Spleen (tissue), 11 donors: ENCODE results near the gene GBX1. TPM values are rescaled to one million over a fixed set of nuclear protein-coding genes. Genes with fewer than 3 reads are reported as not detected.

Experiments
- DNase-seq: peaks from one replicate; pipeline ENCODE4 v3.0.0-alpha.2; 2020
- H3K27ac ChIP-seq, 8 donors: fragments of 200-600 bp; sonication (generic) in 7 of 8; 1 replicate in 4 of 8; 2 replicates in 4 of 8; pipeline versions ENCODE4 v1.5.0 to v1.8.0; 2016 to 2021; ENCODE audit warnings: inconsistent platforms in 4 of 8, mild to moderate bottlenecking in 4 of 8, moderate library complexity in 1 of 8
- H3K27me3 ChIP-seq, 7 donors: fragments of 200-600 bp; sonication (generic) in 6 of 7; replicated peaks in 1 of 7; 1 replicate in 4 of 7; 2 replicates in 3 of 7; pipeline versions ENCODE4 v1.5.0 to v1.8.0; 2016 to 2021; ENCODE audit warnings: inconsistent platforms in 3 of 7, mild to moderate bottlenecking in 1 of 7
- H3K36me3 ChIP-seq, 6 donors: fragments of 200-600 bp; sonication (generic) in 5 of 6; 1 replicate in 4 of 6; 2 replicates in 2 of 6; pipeline versions ENCODE4 v1.5.0 to v1.8.0; 2016 to 2021; ENCODE audit warnings: inconsistent platforms in 2 of 6
- H3K4me1 ChIP-seq, 6 donors: fragments of 200-600 bp; sonication (generic) in 5 of 6; 1 replicate in 3 of 6; 2 replicates in 3 of 6; pipeline versions ENCODE4 v1.5.0 to v1.8.0; 2016 to 2021; ENCODE audit warnings: inconsistent platforms in 3 of 6
- H3K4me3 ChIP-seq, 8 donors: fragments of 200-600 bp; sonication (generic) in 7 of 8; 1 replicate in 4 of 8; 2 replicates in 4 of 8; pipeline versions ENCODE4 v1.5.0 to v1.8.0; 2016 to 2021; ENCODE audit warnings: inconsistent platforms in 4 of 8, mild to moderate bottlenecking in 4 of 8, moderate library complexity in 2 of 8
- H3K9me3 ChIP-seq, 8 donors: fragments of 200-600 bp; sonication (generic) in 7 of 8; 1 replicate in 4 of 8; 2 replicates in 4 of 8; pipeline versions ENCODE4 v1.5.0 to v1.8.0; 2016 to 2021; ENCODE audit warnings: inconsistent platforms in 4 of 8
- POLR2A ChIP-seq, 3 donors: fragments of 450-650 bp; IDR thresholded peaks; one replicate each; pipeline ENCODE4 v1.5.1; 2017; ENCODE audit warnings: antibody characterized with exemption in 3 of 3, mild to moderate bottlenecking in 1 of 3
- POLR2AphosphoS5 ChIP-seq, 3 donors: sonication (generic); formaldehyde crosslinking; IDR thresholded peaks; one replicate each; pipeline ENCODE4 v1.5.1; 2017; ENCODE audit warnings: antibody characterized with exemption in 3 of 3
- WGBS, 5 donors: extraction: QIAGEN DNeasy Blood & Tissue Kit in 3 of 5; methylation state at CpG; one replicate each; pipeline versions ENCODE4 v1.1.5 to v1.1.7; 2013 to 2018; 5-methylcytosine and 5-hydroxymethylcytosine counted together
- intact Hi-C: fragments of 100-400 bp; cut with DNase I; formaldehyde crosslinking; loops from one replicate; pipeline ENCODE4 v1.15.0; 2023; ENCODE audit warnings: low total_unique reads
- polyA plus RNA-seq, 3 donors: library from polyadenylated mRNA; stranded (reverse); fragments of 200-250 nt; gene quantifications; one replicate each; pipeline ENCODE4 v1.2.1, GENCODE V29; 2013
- total RNA-seq, 7 donors: library from RNA; depleted of rRNA in 3 of 7; stranded (reverse); fragments of >200 nt in 3 of 7; fragmentation: NEBNext Ultra II Directional in 4 of 7; extraction: Animal tissue kit (Norgen Biotek cat#: 25700) in 4 of 7; gene quantifications; one replicate each; pipeline versions ENCODE4 v1.1.0 to v1.2.1, GENCODE V29; 2016 to 2021
- TF ChIP-seq, protein P1 (sequence below), 11 experiments: fragments of 200-600 bp in 7 of 11; fragments of 450-650 bp in 4 of 11; sonication (generic) in 4 of 11; IDR thresholded peaks in 8 of 11; conservative IDR thresholded peaks in 3 of 11; 1 replicate in 7 of 11; 2 replicates in 4 of 11; pipeline versions ENCODE4 v1.4.0 to v1.8.0; 2016 to 2021; ENCODE audit warnings: antibody characterized with exemption in 11 of 11, inconsistent platforms in 4 of 11, mild to moderate bottlenecking in 1 of 11
- donor health status: healthy with polysubstance abuse.
- donor health status: DM: no; HTN: no; CAD: no; lungs with moderate emphysema.
- donor health status: DM: no; HTN: no; CAD: no.
- donor health status: Bipolar disorder and iron deficiency.
- donor health status: healthy.
- donor health status: DM: no; HTN: no; CAD: no.
- donor health status: DM: yes; HTN: yes; CAD: no.

GBX1 gene
- total and polyA plus RNA-seq, 10 donors: not detected

DNA sequence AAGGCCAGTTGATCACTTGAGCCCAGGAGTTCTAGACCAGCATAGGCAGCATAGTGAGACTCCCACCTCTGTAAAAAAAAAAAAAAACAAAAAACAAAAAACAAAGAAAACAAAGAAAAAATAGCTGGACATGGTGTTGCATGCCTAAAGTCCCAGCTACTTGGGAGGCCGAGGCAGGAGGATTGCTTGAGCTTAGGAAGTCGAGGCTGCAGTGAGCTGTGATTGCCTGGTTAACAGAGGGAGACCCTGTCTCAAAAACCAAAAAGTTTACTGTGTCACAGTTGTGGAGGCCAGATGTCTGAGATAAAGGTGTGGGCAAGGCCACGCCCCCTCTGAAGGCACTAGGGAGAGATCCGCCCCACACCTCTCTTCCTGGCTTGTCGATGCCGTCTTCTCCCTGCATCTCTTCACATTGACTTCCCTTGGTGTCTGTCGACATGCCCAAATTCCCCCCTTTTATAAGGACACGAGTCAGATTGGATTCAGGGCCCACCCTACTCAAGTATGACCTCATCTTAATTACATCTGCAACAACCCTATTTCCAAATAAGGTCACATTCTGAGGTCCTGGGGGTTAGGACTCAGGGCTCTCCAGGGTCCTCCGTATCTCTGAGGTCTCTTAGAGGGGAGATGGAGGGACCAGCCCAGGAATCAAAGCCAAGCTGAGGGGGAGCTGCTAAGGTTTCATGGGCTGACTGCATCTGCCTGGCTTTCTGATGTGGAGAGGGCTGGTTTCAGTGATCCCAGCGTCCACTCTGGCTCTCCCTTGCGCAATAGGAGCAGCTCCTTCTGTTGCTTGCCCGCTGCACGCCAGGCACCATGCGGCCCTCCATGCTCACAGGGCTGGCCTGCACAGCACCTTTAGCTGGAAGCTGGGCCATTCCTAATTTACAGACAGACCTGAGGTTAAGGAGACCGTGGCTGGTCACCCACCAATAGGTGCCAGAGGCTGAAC is 58.1 kb downstream of the GBX1 start:
- Histone ChIP-seq H3K36me3 (peaks cover 0 to 15% (median 0%) of the 10 kb centered on the region in 6 donors), H3K4me3 (no peak overlapping the region), H3K27me3 (peaks cover 0 to 10% (median 0%) of the 10 kb centered on the region in 7 donors), H3K27ac (peak overlapping the region in 1 of 8 donors; percentile 26), H3K9me3 (no peaks in the 10 kb centered on the region), H3K4me1 (peaks cover 0 to 32% (median 15%) of the 10 kb centered on the region in 6 donors)
- 73 to 84% (median 78%) methylated on average over 14 to 15 of the region's 15 CpGs for WGBS, 5 donors
- DNase-seq: no peak
- no peak for TF ChIP-seq POLR2A (IDR thresholded peaks at IDR 0.05)
- TF ChIP-seq POLR2AphosphoS5 (IDR thresholded peaks at IDR 0.05): no peak
- TF ChIP-seq, protein P1, sequence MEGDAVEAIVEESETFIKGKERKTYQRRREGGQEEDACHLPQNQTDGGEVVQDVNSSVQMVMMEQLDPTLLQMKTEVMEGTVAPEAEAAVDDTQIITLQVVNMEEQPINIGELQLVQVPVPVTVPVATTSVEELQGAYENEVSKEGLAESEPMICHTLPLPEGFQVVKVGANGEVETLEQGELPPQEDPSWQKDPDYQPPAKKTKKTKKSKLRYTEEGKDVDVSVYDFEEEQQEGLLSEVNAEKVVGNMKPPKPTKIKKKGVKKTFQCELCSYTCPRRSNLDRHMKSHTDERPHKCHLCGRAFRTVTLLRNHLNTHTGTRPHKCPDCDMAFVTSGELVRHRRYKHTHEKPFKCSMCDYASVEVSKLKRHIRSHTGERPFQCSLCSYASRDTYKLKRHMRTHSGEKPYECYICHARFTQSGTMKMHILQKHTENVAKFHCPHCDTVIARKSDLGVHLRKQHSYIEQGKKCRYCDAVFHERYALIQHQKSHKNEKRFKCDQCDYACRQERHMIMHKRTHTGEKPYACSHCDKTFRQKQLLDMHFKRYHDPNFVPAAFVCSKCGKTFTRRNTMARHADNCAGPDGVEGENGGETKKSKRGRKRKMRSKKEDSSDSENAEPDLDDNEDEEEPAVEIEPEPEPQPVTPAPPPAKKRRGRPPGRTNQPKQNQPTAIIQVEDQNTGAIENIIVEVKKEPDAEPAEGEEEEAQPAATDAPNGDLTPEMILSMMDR (IDR thresholded peaks at IDR 0.05 in 8 of 11, conservative IDR thresholded peaks at IDR 0.05 in 3 of 11): no peak
- intact Hi-C loops: loop anchor here (5.0 kb wide), 2 partner anchors 77 to 212 kb away; no protein-coding TSS in a partner anchor

DNA sequence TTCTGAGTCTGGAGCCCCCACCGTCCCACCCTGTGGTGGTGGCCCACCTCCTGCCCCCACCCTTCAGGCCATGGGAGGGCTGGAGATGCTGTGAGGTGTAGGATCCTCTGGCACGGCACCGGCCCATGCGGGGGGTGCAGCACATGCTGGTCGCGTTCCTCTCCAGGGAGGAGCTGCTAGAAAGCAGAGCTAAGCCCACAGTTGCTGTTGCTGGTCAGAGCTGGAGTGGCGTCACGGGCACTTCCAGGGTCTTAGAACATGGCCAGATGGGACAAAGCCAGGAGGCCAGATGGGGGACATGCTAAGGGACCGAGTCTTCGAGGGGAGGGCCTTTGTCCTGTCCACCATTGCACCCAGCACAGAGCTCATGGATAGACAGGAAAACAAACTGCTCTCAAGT is 59.6 kb downstream of the GBX1 start:
- no peak for DNase-seq
- TF ChIP-seq POLR2AphosphoS5 (IDR thresholded peaks at IDR 0.05) (no peak), POLR2A (IDR thresholded peaks at IDR 0.05) (no peak)
- TF ChIP-seq, protein P1 (IDR thresholded peaks at IDR 0.05 in 8 of 11, conservative IDR thresholded peaks at IDR 0.05 in 3 of 11): no peak
- peaks cover 0 to 16% (median 0%) of the 10 kb centered on the region in 6 donors for H3K36me3 ChIP-seq
- no peak overlapping the region for H3K27ac ChIP-seq
- no peak overlapping the region for H3K4me3 ChIP-seq
- H3K27me3 ChIP-seq: no peaks in the 10 kb centered on the region
- H3K9me3 ChIP-seq: no peaks in the 10 kb centered on the region
- peaks cover 0 to 20% (median 9%) of the 10 kb centered on the region in 6 donors for H3K4me1 ChIP-seq
- intact Hi-C loops: no loop called here
- WGBS, 5 donors: 83 to 100% (median 91%) methylated on average over 10 of the region's 10 CpGs

DNA sequence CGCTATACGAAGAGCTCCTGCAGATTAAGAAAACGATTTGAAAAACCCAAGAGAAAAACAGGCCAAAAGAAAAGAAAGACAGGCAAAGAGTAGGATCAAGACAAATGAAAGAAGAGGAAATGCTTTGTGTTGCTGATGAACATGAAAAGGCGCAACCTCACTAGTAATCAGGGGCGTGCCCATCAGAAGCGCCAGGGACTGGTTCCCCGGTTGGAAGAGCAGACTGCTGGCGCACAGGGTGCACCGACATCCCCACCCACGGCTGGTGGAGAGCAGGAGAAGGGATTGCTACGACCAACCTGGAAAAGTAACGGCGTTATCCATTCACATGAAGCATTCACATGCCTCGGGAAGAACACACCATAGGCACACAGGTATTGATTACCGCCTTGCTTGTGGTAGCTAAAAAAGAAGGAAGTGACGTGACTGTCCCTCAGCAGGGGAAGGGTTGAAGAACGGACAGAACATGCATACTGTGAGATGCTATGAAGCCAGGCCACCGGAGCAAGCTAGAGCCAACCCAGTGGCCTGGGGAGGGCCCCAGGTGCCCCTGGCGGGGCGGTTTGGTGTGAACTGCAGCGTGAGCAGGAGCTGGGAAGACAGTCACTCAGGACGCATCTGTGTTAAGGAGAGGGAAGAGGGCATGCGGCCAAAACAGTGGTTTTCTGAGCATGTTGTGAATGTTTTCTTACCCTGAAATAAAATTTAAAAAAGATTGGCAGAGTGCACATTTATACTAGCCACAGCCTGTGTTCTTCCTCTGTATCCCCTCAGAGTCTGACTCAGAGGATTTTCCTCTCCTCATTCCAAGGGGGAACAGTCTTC is 62.9 kb downstream of the GBX1 start:
- TF ChIP-seq POLR2AphosphoS5 (IDR thresholded peaks at IDR 0.05): no peak
- TF ChIP-seq, protein P1 (IDR thresholded peaks at IDR 0.05 in 8 of 11, conservative IDR thresholded peaks at IDR 0.05 in 3 of 11): no peak
- no peak for TF ChIP-seq POLR2A (IDR thresholded peaks at IDR 0.05)
- peaks cover 0 to 11% (median 4%) of the 10 kb centered on the region in 6 donors for H3K4me1 ChIP-seq
- intact Hi-C loops: no loop called here
- H3K9me3 ChIP-seq: no peaks in the 10 kb centered on the region
- no peaks in the 10 kb centered on the region for H3K27me3 ChIP-seq
- no peak overlapping the region for H3K4me3 ChIP-seq
- WGBS, 5 donors: 69 to 76% (median 71%) methylated on average over 23 of the region's 23 CpGs
- DNase-seq: no peak
- H3K36me3 ChIP-seq: peaks cover 0 to 16% (median 0%) of the 10 kb centered on the region in 6 donors
- no peak overlapping the region for H3K27ac ChIP-seq
